CD4-positive, alpha-beta T cell treated with Interleukin-21 for 1 hour (primary cell): ENCODE data around the gene C1orf226.

Source experiments
- DNase-seq: peaks from one replicate; pipeline ENCODE4 v3.0.0-alpha.2; 2020

The C1orf226 gene

GRCh38 chr1:162366149-162366548 is 15.4 kb upstream of the C1orf226 start:
- DNase-seq, result no peak

GRCh38 chr1:162366671-162367070 is 14.9 kb upstream of the C1orf226 start:
- no peak for DNase-seq

GRCh38 chr1:162367073-162367472 is 14.5 kb upstream of the C1orf226 start:
- no peak for DNase-seq

- no peak for DNase-seq
Measured at GRCh38 chr1:162367772-162368171, 13.8 kb upstream of the C1orf226 start.

GRCh38 chr1:162368451-162368850 is 13.1 kb upstream of the C1orf226 start:
- no peak for DNase-seq

GRCh38 chr1:162369571-162369970 is 12.0 kb upstream of the C1orf226 start:
- no peak for DNase-seq

GRCh38 chr1:162370161-162370560 is 11.4 kb upstream of the C1orf226 start:
- no peak for DNase-seq

GRCh38 chr1:162370721-162371120 is 10.8 kb upstream of the C1orf226 start:
- no peak for DNase-seq

- DNase-seq, result no peak
Measured at GRCh38 chr1:162371611-162372010, 9.9 kb upstream of the C1orf226 start.

- DNase-seq, result no peak
Measured at GRCh38 chr1:162372159-162373071, 9.1 kb upstream of the C1orf226 start.

- no peak for DNase-seq
Measured at GRCh38 chr1:162373072-162373427, 8.5 kb upstream of the C1orf226 start.

- no peak for DNase-seq
Measured at GRCh38 chr1:162373541-162374260, 7.8 kb upstream of the C1orf226 start.

- DNase-seq, result no peak
Measured at GRCh38 chr1:162374406-162374805, 7.1 kb upstream of the C1orf226 start.

GRCh38 chr1:162375463-162375862 is 6.1 kb upstream of the C1orf226 start:
- DNase-seq, result no peak

GRCh38 chr1:162376691-162377090 is 4.8 kb upstream of the C1orf226 start, which contains the start of gene SPATA46:
Gene SPATA46 (minus strand): TSS chr1:162376854. CDS start chr1:162376790, 64 bp downstream.
- DNase-seq, result no peak

- no peak for DNase-seq
Measured at GRCh38 chr1:162380061-162380846, 1.3 kb upstream of the C1orf226 start.

GRCh38 chr1:162381941-162382750 is 618 bp downstream of the C1orf226 start:
- DNase-seq, result no peak

- DNase-seq, result no peak
Measured at GRCh38 chr1:162383091-162383490, 1.6 kb downstream of the C1orf226 start.

GRCh38 chr1:162383516-162383915 is 2.0 kb downstream of the C1orf226 start:
- no peak for DNase-seq

GRCh38 chr1:162384116-162384515 is 2.6 kb downstream of the C1orf226 start:
- DNase-seq, result no peak

GRCh38 chr1:162384601-162385279 is 3.2 kb downstream of the C1orf226 start:
- DNase-seq, result no peak

GRCh38 chr1:162385280-162385623 is 3.7 kb downstream of the C1orf226 start:
- no peak for DNase-seq
